ENCODE data around the gene GPR137.
A peak's percentile ranks its signal among the peaks of the same experiment; 100 is the strongest.

GPR137 gene

DNA sequence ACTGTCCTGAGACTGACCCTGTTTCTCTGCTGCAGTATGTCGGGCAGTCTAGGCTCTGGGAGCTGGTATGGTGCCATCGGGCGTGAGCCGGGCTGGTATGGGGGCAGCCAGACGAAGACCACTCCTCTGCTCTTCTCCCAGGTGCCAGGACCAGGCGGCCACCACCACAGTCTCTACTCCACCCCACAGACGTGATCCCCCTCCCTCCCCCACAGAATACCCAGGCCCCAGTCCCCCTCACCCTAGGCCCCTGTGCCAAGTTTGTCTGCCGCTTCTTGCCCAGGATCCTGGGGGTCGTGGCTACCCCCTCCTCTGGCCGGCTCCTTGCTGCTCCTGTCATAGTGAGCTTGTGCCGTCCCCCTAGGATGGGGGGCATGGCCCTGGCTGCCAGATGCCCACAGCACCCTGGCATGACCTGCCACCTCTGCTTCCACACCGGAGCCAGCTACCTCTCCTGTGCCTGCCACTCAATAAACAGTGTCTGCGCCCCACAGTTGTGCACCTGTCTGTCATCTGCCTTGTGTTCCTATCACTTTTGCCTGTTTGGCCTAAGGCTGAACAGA lies 3.4 kb downstream of the GPR137 start:
- no peak for DNase-seq (ENCODE audit: low read depth)
- no peak overlapping the region for H3K4me3 ChIP-seq (ENCODE audit: low read length)
- TF ChIP-seq, protein P1, sequence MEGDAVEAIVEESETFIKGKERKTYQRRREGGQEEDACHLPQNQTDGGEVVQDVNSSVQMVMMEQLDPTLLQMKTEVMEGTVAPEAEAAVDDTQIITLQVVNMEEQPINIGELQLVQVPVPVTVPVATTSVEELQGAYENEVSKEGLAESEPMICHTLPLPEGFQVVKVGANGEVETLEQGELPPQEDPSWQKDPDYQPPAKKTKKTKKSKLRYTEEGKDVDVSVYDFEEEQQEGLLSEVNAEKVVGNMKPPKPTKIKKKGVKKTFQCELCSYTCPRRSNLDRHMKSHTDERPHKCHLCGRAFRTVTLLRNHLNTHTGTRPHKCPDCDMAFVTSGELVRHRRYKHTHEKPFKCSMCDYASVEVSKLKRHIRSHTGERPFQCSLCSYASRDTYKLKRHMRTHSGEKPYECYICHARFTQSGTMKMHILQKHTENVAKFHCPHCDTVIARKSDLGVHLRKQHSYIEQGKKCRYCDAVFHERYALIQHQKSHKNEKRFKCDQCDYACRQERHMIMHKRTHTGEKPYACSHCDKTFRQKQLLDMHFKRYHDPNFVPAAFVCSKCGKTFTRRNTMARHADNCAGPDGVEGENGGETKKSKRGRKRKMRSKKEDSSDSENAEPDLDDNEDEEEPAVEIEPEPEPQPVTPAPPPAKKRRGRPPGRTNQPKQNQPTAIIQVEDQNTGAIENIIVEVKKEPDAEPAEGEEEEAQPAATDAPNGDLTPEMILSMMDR (conservative IDR thresholded peaks at IDR 0.05; ENCODE audit: low read length), result no peak

- H3K4me3 ChIP-seq (ENCODE audit: low read length), result no peak overlapping the region
- DNase-seq (ENCODE audit: low read depth), result no peak
- TF ChIP-seq, protein P1 (conservative IDR thresholded peaks at IDR 0.05; ENCODE audit: low read length), result no peak
These were observed 5.0 kb downstream of the GPR137 start for GRCh38 chr11:64290352-64291261.

DNA sequence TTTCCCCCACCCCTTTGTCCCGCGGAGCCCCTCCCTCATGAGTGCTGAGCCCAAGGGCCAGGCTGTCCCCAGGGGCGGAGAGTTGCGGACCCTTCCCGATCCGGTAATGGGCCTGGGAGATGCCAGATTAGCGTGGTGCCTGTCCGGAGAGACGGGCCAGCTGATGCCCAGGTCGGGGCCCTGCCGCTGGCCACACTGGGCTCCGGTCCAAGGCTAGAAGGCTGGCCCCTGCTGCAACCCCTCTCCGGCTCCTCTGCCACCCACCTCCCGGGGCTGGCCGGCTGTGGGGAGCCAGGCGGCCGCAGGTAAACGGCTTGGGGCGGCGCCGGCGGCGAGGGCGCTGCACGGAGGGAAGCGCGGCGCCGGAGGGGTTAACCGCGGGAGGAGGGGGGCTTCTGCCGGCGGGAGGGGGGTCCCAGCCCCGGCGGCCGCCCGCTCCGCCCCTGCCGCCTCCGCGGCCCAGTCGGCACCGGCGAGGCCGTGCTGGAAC lies 5.7 kb downstream of the GPR137 start, which contains the start of gene KCNK4:
Gene KCNK4, plus strand, starts transcription at position 41 of the 490 bp plus-strand sequence. CDS start 1,717 bp downstream, outside the sequence.
- no peak within 1 kb of the TSS for H3K4me3 ChIP-seq (ENCODE audit: low read length)

GRCh38 chr11:64291752-64292459 lies 6.3 kb downstream of the GPR137 start:
- no peak for DNase-seq (ENCODE audit: low read depth)
- TF ChIP-seq, protein P1 (conservative IDR thresholded peaks at IDR 0.05; ENCODE audit: low read length), result no peak
- peak overlapping the region; percentile 15 for H3K4me3 ChIP-seq (ENCODE audit: low read length)

More for the DNA sequence above, 5.7 kb downstream of the GPR137 start, which contains the start of gene KCNK4:
- no peak for DNase-seq (ENCODE audit: low read depth)
- TF ChIP-seq, protein P1 (conservative IDR thresholded peaks at IDR 0.05; ENCODE audit: low read length), result no peak

- no peak for DNase-seq (ENCODE audit: low read depth)
- peak overlapping the region; percentile 15 for H3K4me3 ChIP-seq (ENCODE audit: low read length)
- TF ChIP-seq, protein P1 (conservative IDR thresholded peaks at IDR 0.05; ENCODE audit: low read length), result no peak
These were observed 7.0 kb downstream of the GPR137 start for GRCh38 chr11:64292460-64293254.

- TF ChIP-seq, protein P1 (conservative IDR thresholded peaks at IDR 0.05; ENCODE audit: low read length), result no peak
- H3K4me3 ChIP-seq (ENCODE audit: low read length), result no peak overlapping the region
- peak; percentile 67 for DNase-seq (ENCODE audit: low read depth)
These were observed 9.1 kb downstream of the GPR137 start for GRCh38 chr11:64294774-64295173.

Data from AG10803 (cell line).